OCI-LY7 (cell line): Measurements from ENCODE around the gene IL1RL2. TPM values are rescaled to one million over a fixed set of nuclear protein-coding genes. Genes with fewer than 3 reads are reported as not detected.

Experiments used
- BruUV-seq: library from RNA; stranded (reverse); fragments of 400-500 nt; replicated peaks from 2 replicates; lab custom pipeline; 2021; lab: Mats Ljungman, UMichigan
- CTCF ChIA-PET: fragments of 300-600 bp; sonication (Branson Sonifier 250); formaldehyde crosslinking; loops from one replicate; lab custom pipeline; 2022; ENCODE audit warnings: antibody characterized with exemption; ENCODE audit not compliant: unreplicated experiment; lab: Charles Lee
- POLR2A ChIA-PET: fragments of 300-600 bp; sonication (Branson Sonifier 250); formaldehyde crosslinking; loops from one replicate; lab custom pipeline; 2022; ENCODE audit warnings: antibody characterized with exemption; lab: Charles Lee
- DNase-seq: peaks from one replicate; pipeline ENCODE4 v3.0.0-alpha.2; 2015; ENCODE audit warnings: low spot score
- H2AFZ ChIP-seq: fragments of 200-600 bp; sonication (generic), shearing (Covaris generic); 2 replicates; pipeline ENCODE4 v1.6.1; 2014; ENCODE audit warnings: mild to moderate bottlenecking, antibody characterized with exemption, low read length, moderate library complexity
- H3K27ac ChIP-seq: fragments of 200-600 bp; sonication (generic); 2 replicates; pipeline ENCODE4 v1.5.1; 2014; ENCODE audit warnings: mixed run types, low read depth, mild to moderate bottlenecking, moderate library complexity, low read length, inconsistent platforms; ENCODE audit not compliant: poor library complexity, severe bottlenecking
- H3K36me3 ChIP-seq: fragments of 200-600 bp; sonication (generic); 2 replicates; pipeline ENCODE4 v1.6.1; 2014; ENCODE audit warnings: mild to moderate bottlenecking, antibody characterized with exemption, low read length, moderate library complexity, mixed read lengths; ENCODE audit not compliant: insufficient read depth
- H3K4me1 ChIP-seq: fragments of 200-600 bp; sonication (generic); 2 replicates; pipeline ENCODE4 v1.5.1; 2014; ENCODE audit warnings: mild to moderate bottlenecking, low read length; ENCODE audit not compliant: insufficient read depth, poor library complexity, severe bottlenecking
- H3K4me2 ChIP-seq: fragments of 200-600 bp; sonication (generic); 2 replicates; pipeline ENCODE4 v1.6.1; 2014; ENCODE audit warnings: mild to moderate bottlenecking, low read length
- H3K4me3 ChIP-seq: fragments of 200-600 bp; sonication (generic); 2 replicates; pipeline ENCODE4 v1.5.1; 2014; ENCODE audit warnings: mild to moderate bottlenecking, low read depth, low read length; ENCODE audit not compliant: poor library complexity, severe bottlenecking
- H3K79me2 ChIP-seq: fragments of 200-600 bp; sonication (generic); 2 replicates; pipeline ENCODE4 v1.6.1; 2016; ENCODE audit warnings: low read depth, mild to moderate bottlenecking, low read length, moderate library complexity, mixed read lengths; ENCODE audit not compliant: insufficient read depth
- H3K9me2 ChIP-seq: fragments of 200-600 bp; sonication (generic); 2 replicates; pipeline ENCODE4 v1.6.1; 2016; ENCODE audit warnings: mild to moderate bottlenecking, low read length, mixed read lengths; ENCODE audit not compliant: insufficient read depth
- H3K9me3 ChIP-seq: fragments of 200-600 bp; sonication (generic); 2 replicates; pipeline ENCODE4 v1.6.1; 2014; ENCODE audit warnings: mild to moderate bottlenecking, mixed run types, low read length, mixed read lengths
- H4K20me1 ChIP-seq: fragments of 200-600 bp; sonication (generic); 2 replicates; pipeline ENCODE4 v1.6.1; 2014; ENCODE audit warnings: mild to moderate bottlenecking, antibody characterized with exemption, low read length, moderate library complexity, mixed read lengths; ENCODE audit not compliant: insufficient read depth
- EZH2phosphoT487 ChIP-seq: fragments of 200-600 bp; sonication (generic); IDR thresholded peaks from 2 replicates; pipeline ENCODE4 v1.6.1; 2018; ENCODE audit warnings: low read depth, borderline replicate concordance, mild to moderate bottlenecking, mixed run types, antibody characterized with exemption, low read length, moderate library complexity, mixed read lengths
- intact Hi-C: fragments of 100-400 bp; cut with micrococcal nuclease; formaldehyde crosslinking; loops from one replicate; pipeline ENCODE4 v1.10.0; 2022; ENCODE audit not compliant: unreplicated experiment
- total RNA-seq, 2 experiments: library from RNA; depleted of rRNA in 1 of 2; stranded (reverse); fragments of >200 nt in 1 of 2; shearing (Covaris generic) in 1 of 2; gene quantifications; 2 replicates each; pipeline ENCODE4 v1.2.3, GENCODE V29; 2014 to 2022
- TF ChIP-seq, protein P1 (sequence below): fragments of 200-600 bp; sonication (generic); conservative IDR thresholded peaks from 2 replicates; pipeline ENCODE4 v1.5.1; 2014; ENCODE audit warnings: mild to moderate bottlenecking, antibody characterized with exemption, low read length, moderate library complexity, mixed read lengths

The IL1RL2 gene
- total RNA-seq, 2 experiments from 2014 or later, result not detected

DNA sequence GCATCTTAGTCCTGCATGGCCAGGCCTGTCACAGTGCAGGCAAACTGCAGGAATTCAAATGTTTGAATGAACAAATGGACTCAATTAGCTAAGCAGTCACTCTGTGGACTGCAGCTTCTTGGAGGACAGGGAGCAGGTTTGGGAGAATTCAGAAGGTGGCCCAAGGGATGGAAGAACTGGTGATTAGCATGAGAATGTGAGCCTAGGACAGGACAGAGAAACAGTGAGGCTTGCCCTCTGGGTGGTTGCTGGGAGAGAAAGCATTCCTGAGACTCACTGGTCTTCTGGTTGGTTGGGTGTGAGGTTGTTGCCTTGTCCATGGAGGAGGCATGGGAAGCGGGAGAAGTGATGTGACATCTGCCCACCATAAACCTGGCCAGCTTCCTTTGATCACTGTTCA, 13.7 kb downstream of the IL1RL2 start:
- Histone ChIP-seq H4K20me1 (no peaks in the 10 kb centered on the region), H3K4me3 (no peak overlapping the region), H3K4me1 (no peaks in the 10 kb centered on the region), H3K9me2 (no peaks in the 10 kb centered on the region), H3K27ac (no peak overlapping the region), H3K36me3 (no peaks in the 10 kb centered on the region), H3K4me2 (no peak overlapping the region), H2AFZ (no peak overlapping the region), H3K9me3 (no peaks in the 10 kb centered on the region), H3K79me2 (no peaks in the 10 kb centered on the region)
- intact Hi-C loops, result no loop called here
- ChIA-PET CTCF (no interaction called here), POLR2A (interaction anchor here (0.7 kb wide), 1 partner anchor 167 kb away, joined by 3 read pairs; no protein-coding TSS in a partner anchor)
- no TSS peak for BruUV-seq
- DNase-seq, result no peak
- TF ChIP-seq, protein P1, sequence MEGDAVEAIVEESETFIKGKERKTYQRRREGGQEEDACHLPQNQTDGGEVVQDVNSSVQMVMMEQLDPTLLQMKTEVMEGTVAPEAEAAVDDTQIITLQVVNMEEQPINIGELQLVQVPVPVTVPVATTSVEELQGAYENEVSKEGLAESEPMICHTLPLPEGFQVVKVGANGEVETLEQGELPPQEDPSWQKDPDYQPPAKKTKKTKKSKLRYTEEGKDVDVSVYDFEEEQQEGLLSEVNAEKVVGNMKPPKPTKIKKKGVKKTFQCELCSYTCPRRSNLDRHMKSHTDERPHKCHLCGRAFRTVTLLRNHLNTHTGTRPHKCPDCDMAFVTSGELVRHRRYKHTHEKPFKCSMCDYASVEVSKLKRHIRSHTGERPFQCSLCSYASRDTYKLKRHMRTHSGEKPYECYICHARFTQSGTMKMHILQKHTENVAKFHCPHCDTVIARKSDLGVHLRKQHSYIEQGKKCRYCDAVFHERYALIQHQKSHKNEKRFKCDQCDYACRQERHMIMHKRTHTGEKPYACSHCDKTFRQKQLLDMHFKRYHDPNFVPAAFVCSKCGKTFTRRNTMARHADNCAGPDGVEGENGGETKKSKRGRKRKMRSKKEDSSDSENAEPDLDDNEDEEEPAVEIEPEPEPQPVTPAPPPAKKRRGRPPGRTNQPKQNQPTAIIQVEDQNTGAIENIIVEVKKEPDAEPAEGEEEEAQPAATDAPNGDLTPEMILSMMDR, result no peak
- no peak for TF ChIP-seq EZH2phosphoT487

DNA sequence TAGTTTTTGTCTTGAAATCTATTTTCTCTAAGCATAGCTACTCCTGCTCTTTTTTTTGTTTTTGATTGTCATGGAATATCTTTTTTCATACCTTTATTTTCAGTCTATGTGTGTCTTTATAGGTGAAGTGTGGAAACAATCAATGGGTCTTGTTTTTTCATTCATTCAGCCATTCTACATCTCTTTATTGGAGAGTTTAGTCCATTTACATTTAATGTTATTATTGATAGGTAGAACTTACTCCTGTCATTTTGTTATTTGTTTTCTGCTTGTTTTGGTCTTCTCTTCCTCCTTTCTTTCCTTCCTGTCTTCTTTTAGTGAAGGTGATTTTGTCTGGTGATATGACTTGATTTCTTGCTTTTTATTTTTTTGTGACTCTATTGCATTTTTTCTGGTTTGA, 17.8 kb downstream of the IL1RL2 start:
- ChIA-PET POLR2A (no interaction called here), CTCF (no interaction called here)
- no peaks in the 10 kb centered on the region for H3K9me2 ChIP-seq
- BruUV-seq, result no TSS peak
- intact Hi-C loops, result no loop called here
- H3K79me2 ChIP-seq, result no peaks in the 10 kb centered on the region
- H3K4me3 ChIP-seq, result no peak overlapping the region
- H3K36me3 ChIP-seq, result no peaks in the 10 kb centered on the region
- no peak overlapping the region for H2AFZ ChIP-seq
- no peak for TF ChIP-seq EZH2phosphoT487
- H3K27ac ChIP-seq, result no peak overlapping the region
- no peaks in the 10 kb centered on the region for H4K20me1 ChIP-seq
- H3K4me1 ChIP-seq, result no peaks in the 10 kb centered on the region
- H3K4me2 ChIP-seq, result no peak overlapping the region
- DNase-seq, result no peak
- H3K9me3 ChIP-seq, result no peaks in the 10 kb centered on the region

DNA sequence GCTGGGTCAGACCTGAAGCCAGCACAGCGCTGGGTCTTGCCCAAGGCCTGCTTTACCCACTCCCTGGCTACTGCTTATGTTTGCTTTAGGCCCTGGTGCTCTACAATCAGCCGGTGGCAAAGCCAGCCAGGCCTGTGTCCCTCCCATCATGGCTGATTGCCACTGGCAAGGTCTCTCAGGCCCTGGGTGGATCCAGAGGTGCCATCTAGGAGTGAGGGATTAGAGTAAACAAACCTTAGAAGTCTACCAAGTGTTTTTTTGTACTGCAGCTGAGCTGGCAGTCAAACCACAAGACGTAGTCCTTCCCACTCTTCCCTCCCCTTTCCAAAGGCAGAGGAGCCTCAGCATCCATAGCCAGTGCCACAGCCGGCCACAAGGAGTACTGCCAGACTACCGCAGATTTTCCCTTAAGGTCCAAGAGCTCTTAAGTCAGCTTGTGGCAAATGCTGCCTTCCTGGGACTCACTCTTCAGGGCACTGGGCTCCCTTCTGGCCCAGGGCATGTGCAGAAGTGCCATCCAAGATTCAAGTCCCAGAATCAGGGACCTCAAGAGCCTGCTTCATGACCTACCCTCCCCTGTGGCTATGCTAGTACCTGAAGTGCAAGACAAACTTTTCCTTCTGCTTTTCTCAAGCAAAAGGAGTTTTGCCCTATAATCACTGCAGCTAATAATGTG, 20.0 kb downstream of the IL1RL2 start:
- no peak overlapping the region for H2AFZ ChIP-seq
- TF ChIP-seq, protein P1, result no peak
- TF ChIP-seq EZH2phosphoT487, result no peak
- no peaks in the 10 kb centered on the region for H3K9me2 ChIP-seq
- no peaks in the 10 kb centered on the region for H4K20me1 ChIP-seq
- CTCF ChIA-PET, result no interaction called here
- no peaks in the 10 kb centered on the region for H3K4me1 ChIP-seq
- H3K27ac ChIP-seq, result no peak overlapping the region
- no peaks in the 10 kb centered on the region for H3K36me3 ChIP-seq
- no peak overlapping the region for H3K4me2 ChIP-seq
- POLR2A ChIA-PET, result no interaction called here
- no peaks in the 10 kb centered on the region for H3K79me2 ChIP-seq
- H3K9me3 ChIP-seq, result no peaks in the 10 kb centered on the region
- no peak overlapping the region for H3K4me3 ChIP-seq
- DNase-seq, result no peak
- BruUV-seq, result no TSS peak
- intact Hi-C loops, result no loop called here
